GM18507 (cell line): ENCODE results near the gene SMYD1.

Source experiments
- DNase-seq: peaks from one replicate; pipeline ENCODE4 v3.0.0; 2011; ENCODE audit warnings: low read depth; ENCODE audit not compliant: insufficient read length; ENCODE audit errors: extremely low spot score
- FAIRE-seq: peaks from 2 replicates; lab custom pipeline; 2011; peaks lifted over from hg19 to GRCh38; lab: Jason Lieb, UNC

The SMYD1 gene

DNA sequence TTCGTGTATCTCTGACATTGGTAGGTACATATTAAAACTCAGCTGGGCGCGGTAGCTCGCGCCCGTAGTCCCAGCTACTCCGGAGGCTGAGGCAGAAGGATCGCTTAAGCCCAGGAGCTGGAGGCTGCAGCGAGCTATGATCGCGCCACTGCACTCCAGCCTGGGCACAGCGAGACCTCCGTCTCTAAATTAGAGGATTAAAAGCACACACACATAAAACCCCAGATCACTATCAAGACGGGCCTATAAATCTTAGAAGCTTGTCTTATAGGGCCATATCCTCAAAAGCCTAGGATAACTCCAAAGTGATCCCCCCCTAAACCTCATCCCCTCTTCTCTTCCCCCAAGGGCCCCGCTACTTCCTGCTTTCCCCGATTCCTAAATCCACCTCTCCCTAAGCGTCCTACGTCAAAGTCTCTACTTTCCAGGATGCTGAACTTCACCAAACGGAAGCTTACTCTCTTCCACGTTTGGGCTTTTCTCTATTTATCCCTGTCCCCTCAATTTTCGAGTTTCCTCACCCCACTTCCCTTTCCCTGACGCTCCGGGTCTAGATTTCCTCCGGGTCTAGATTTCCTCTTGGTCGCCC is 12.7 kb upstream of the SMYD1 start:
- DNase-seq (no peak), FAIRE-seq (no peak)

DNA sequence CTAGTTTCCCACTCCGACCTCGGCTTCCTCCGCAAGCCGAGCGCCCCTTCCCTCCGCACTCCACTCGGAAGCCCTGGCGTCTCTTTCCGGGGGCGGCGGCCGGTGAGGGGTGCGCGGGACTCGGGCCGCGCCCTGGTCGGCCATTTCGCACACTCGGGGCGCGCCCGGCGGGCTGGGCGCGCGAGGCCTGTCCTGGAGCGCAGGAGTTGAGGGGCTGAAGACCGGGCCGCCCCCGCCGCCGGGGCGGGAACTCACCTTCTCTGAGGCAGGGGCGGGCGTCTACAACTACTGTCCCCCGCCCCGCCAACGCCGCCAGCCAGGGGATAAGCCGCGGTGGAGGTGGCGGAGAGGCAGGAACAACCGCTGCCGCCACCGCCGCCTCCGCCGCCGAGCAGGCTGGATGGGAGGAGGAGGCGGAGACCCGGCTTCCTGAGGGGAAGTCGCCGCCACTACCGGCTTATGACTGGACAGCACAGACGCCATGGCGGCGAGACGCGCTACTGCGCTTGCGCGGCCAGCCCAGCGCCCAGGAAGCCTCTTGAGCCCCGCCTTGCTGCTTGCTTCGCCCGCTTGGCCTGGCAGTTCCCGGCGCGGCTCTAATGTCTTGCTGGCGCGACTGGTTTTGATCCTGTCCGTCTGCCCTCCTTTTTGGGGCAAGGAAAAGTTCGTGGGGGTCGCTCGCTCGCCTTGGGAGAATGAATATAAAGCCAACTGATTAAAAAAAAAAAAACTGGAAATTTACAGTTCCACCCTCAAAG is 12.1 kb upstream of the SMYD1 start, which contains the start of gene KRCC1:
KRCC1 (minus strand) TSS at position 413 of the 758 bp plus-strand sequence. CDS start 27,220 bp downstream, outside the sequence.
- FAIRE-seq (peak; percentile 85), DNase-seq (peak; percentile 92)

DNA sequence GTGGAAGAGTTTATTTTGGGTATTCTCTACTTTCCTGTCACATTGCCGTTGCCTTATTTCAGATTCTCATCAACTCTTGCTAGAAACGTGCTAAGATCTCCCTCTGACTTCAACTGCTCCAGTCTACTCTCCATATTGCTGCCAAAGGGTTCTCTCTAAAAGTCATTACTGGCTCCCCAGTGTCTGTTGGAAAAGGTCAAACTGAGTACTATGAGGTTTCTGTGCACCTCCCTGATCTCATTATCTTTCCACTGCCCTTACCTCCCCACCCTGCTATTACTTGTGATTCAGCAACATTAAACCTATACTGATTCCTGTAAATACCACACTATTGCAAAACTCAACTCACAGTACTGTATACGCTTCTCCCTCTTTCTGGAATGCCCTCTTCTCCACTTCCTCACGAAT is 10.2 kb upstream of the SMYD1 start:
- FAIRE-seq (no peak), DNase-seq (no peak)

DNA sequence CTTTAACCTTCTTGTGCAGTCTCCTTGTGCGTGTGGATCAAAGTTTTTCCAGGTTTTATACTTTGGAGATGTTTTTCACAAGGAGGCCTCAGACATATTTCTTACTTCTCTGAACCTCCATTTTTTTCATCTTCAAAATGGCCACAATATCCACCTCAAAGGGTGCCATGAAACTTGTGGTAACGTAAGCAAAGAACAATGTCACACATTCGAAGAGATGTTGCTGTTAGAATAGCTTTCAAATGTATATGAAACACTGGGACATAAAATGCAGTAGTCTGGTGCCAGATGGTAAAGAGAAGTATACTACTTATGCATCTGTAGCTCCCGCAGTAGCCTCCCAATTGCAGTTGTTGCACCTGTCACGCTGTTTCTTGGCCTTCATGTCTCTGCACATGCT is 9.4 kb upstream of the SMYD1 start:
- no peak for DNase-seq
- FAIRE-seq = no peak

DNA sequence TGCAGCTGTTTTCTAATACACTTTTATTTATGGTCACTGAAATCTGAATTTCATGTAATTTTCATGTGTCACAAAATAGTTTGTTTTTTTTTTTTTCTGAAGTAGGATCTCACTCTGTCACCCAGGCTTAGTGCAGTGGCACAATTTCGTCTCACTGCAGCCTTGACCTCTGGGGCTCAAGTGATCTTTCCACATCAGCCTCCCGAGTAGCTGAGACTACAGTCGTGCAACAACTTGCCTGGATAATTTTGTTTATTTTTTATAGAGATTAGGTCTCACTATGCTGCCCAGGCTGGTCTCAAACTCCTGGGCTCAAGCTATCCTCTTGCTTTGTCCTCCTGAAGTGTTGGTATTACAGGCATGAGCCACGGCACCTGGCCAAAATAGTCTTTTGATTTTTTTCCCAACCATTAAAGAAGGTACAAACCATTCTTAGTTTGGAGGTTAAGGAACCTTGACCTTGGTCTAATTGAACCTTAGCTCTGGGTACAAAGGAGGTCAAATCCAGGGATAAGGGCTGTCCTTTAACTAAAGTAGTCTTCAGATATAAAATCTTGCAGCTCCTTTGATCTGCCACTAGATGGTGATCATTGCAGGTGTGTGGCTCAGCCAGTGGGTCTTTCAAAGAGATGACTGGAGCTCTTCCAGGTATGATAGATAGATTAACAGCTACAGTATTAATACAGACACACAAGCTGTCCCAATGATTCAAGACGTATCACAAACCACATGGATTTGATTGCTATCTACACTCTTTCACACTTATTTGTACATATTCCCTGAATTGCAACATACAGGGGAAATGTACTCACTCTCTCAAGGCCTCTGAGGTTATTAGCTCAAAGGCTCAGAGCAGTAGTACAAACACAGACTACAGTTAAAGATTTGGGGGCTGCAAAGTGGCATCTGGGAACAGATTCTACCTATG is 7.4 kb upstream of the SMYD1 start:
- FAIRE-seq (peak; percentile 73), DNase-seq (peak; percentile 22)

DNA sequence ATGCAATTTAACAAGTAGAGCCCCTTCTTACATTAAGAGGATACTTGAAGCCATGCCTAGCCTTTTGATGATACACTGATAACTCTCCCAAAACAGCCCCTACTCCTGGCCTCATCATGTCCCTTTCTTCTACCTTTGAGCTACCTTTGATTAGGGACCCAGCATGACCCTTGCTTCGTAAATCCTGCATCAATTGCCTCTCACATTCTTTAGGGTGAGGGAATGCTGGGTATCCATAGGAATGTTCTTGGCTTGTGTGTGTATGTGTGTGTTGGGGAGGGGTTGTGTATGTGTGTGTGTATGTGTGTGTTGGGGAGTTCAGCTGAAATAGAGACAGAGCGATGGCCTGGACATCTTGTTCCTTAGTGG is 6.7 kb upstream of the SMYD1 start:
- DNase-seq (no peak), FAIRE-seq (no peak)

DNA sequence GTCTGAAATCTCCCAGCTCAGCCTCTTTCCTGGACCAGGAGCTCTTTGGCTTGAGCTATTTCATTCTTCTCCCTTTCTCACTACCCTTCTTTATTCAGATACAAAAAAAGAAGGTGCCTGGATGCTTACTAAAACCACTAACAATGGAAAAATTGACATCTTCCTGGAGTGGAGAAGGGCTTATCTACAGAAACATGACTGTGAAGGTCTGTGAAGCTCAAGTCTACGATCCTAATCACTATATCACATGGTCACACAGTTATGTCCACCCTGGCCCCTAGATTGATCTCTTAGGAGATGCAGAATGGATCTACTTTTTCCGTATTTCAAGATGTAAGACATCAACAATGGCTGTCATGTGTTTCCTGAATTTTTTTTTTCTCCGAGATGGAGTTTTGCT is 6.3 kb upstream of the SMYD1 start:
- FAIRE-seq = no peak

DNA sequence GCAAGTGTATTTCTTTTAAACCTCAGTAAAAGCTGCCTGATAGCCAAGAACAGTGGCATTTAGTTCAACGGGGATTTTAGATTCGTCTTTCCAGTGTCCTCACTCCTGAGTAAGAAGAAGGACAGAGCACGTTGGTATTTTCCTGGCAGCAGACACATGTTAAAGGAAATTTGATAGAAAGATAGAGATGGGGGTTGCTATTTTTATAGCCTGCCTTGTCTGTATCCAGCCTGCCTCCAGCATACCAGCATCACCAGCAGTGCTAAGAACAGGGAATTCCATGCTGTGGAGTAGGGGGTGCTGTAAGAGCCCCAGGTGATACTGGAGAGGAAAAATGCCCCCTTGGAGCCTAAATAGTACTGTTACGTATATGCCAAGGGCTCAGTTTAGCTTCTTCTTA is 1.1 kb upstream of the SMYD1 start:
- FAIRE-seq (no peak), DNase-seq (no peak)

More for the DNA sequence above, 6.3 kb upstream of the SMYD1 start:
- DNase-seq = no peak

DNA sequence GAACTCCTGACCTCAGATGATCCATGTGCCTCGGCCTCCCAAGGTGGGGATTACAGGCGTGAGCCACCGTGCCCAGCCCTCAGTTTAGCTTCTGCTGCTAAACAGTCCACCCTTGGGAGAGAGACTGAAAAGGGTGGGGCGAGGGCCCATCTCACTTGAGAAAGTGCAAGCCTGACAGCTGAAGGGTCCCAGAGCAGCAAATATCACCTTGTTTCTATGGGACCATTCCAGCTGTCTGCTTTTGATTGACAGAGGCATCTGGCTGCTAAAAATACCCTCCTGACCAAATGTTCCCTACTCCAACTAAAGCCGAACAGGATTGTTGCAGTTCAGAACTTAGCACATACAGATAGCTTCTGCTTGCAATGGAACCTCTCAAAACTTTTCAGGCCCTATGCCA is 436 bp upstream of the SMYD1 start:
- no peak for FAIRE-seq
- no peak for DNase-seq

DNA sequence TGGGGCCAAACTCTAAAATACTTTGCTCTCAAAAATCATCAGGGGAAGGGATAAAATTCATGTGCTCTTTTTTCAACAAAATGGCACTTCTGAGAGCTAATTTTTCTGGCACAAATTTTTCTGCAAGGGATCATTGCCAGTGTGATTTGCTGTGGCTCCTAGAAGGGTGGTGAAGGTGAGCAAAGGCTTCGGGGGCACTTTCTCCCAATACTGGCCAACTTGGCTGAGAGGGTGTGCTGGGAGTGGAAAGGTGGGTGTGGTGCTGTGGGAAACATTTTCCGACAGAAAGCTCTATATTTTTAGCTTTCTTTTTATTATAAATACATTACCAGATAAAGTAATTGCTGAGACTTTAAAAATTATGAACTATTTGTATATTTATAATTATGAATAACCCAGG is 419 bp downstream of the SMYD1 start:
- FAIRE-seq (no peak), DNase-seq (no peak)

DNA sequence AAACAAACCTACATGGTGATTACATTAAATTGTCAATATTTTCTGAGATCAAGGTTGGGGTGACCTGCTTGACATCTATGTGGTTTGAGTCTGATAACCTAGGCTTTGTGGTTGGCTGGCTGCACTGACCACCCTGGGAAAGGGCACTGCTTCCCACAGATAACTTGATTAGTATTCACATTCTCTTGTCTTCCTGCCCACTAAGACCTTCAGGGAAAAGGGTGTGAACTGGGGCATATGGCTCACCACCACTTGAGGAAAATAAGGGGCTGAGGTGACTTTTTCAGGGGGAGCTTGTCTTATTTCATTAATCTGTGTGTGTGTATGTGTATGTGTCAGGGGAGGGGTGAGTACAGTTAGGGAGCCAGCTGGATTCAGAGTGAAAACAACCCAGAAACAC is 1.5 kb downstream of the SMYD1 start:
- FAIRE-seq = no peak
- DNase-seq = no peak

DNA sequence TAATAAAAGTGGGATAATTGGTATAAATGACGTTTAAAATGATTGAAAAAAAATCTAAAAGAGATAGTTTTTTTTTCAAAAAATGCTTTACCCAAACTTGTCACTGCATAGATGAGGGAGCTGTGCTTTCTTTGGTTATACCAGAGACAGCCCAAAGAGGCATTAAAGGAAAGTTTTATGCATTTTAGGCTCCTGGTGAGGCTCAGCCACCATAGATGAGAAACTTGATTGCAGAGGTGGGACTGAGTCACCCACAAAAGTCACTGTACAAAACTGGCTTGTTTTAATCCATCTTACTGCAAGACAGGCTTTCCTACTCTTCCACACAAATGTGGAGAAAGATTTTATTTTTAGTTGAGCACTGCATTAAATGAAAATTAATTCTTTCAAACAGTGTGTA is 2.4 kb downstream of the SMYD1 start:
- FAIRE-seq = no peak
- DNase-seq = no peak

DNA sequence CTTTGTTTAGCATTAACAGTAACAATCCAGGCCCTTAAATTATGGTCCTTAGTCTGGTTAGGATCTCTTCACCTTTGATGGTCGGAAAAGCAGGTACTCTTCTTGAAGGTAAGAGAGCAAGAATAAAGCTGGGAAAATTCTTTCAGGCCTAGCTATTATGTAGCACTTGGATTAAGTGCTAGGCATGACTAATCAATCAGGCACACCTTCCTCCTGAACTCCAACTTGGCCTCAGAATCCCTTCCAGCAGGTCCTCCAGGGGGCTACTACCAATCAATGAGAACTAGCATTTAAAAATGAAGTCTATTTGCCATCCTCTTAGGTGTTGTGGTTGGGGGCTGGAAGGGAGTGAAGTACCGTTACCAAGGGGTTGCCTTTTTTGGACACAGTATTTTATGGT is 3.7 kb downstream of the SMYD1 start:
- FAIRE-seq = no peak
- no peak for DNase-seq

DNA sequence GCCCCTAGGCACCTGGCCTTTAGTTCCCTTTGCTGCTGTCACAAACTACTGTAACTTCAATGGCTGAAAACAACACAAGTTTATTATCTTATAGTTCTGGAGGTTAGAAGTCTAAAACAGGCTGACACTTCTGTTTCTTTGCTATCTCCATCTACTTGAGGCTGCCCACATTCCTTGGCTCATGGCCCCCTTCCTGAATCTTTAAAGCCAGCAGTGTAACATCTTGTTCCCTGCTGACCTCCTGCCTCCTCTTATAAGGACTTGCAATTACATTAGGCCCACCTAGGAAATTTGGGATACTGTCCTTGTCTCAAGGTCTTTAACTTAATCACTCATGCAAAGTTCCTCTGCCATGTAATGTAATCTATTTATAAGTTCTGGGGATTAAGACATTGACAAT is 6.5 kb downstream of the SMYD1 start:
- FAIRE-seq = no peak
- DNase-seq = no peak

DNA sequence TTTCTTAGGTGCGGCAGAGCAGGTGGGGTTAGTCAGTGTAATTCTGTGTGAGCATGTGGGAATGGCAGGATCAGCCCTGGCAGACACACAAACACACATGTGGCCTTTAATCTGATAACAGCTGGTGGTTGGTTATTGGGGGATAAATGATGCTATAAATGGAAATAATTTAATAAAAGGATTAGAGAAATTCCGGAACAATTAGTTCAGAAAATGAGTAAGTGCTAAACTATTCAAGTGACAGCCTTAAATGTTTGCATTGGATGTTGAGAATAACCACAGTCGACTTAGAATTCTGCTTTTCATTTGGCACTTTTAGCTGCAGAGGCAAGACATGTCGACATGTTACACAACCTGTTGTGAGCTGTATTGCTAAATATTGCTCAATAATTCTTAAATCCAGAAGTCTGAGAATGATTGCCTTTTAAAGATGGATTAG is 7.2 kb downstream of the SMYD1 start:
- DNase-seq (no peak), FAIRE-seq (no peak)

DNA sequence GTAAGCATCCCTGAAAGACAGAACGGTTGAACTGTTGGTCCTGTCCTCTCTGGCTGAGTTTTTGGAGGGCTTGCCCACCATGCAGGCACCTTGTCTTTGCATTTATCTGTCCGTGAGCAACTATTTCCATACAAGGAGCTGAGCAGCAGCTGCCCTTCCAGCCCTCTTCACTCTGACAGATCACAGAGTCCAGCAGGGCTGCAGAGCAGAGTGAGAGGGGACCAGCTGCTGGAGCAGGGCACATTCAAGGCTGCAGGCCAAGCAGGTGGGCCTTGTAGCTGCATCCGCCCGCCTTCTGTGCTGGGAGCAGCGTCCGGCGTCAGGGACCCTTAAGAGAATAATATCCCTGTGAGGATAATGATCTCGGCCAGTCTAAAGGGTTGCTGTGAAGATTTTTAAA is 9.5 kb downstream of the SMYD1 start:
- DNase-seq (no peak), FAIRE-seq (no peak)

DNA sequence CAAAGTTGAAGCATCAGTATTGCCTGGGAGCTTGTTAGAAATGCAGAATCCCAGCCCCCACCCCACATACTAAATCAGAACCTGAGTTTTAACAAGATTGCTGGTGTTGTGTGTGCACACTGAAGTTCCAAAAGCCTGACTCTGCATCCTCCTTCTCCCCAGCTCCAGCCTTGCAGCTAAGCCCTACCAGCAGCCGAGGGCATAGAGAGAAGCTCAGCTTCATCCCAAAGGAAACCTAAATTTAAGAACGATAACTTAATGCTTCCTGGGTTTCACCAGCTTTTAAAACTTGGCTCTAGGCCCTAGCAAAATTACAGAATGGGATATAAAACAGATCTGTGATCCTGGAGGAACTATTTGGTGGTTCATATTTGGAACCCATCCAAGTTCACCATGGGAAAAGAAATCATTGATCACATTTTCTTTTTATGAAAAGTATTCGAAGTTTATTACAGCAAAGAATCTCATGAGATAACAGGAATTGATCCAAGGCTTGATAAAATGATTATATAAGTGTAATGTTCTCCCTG is 11.1 kb downstream of the SMYD1 start:
- DNase-seq (no peak), FAIRE-seq (no peak)

DNA sequence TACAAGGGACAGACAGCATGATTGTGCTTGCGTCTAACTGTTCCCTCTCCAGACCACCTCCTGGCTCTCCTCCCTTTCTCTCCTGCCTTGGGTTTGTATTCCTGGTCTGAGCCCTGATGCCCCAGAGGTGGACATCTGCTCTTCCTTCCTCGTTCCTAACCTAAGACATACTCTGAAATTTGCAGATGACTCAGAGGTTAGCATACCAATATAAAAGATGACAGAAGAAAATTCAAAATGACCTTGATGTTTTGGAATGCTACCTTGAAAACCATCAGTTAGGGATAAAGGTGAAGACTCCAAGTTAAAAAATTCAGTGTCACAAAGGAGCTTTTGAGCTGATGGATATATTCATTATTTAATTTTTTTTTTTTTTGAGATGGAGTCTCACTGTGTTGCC is 12.9 kb downstream of the SMYD1 start:
- no peak for DNase-seq
- FAIRE-seq = no peak

DNA sequence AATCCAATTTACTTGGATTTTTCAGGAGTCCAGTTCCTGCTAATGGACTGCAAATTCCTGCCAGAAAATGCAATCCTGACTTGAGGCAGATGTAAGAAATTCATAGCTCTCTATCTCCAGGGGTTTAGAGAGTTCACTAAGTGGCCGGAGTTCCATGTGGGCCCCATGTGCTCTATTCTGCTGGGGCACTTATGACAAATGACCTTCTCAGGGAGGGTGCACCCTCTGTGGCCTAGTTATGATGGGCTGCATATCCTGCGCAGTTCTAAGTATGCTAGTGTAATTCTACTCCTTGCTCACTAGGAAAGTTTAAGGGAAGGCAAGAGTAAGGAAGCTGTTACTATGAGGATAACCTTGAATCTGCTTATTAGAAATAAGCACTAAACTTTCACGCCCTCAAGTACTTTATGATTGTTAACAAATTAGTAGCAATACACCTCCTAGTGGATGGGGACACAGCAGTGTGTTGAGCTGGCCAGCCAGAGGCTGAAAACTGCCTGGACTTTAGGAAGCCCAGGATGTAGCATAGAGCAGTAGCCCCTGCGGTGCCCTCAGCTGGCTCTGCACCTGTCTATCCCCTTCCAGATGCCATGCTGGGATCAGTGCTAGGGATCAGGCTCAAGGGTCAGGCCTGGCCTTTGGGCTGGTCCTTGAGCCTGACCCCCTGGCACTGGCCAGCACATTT is 14.4 kb downstream of the SMYD1 start:
- DNase-seq (no peak), FAIRE-seq (no peak)

DNA sequence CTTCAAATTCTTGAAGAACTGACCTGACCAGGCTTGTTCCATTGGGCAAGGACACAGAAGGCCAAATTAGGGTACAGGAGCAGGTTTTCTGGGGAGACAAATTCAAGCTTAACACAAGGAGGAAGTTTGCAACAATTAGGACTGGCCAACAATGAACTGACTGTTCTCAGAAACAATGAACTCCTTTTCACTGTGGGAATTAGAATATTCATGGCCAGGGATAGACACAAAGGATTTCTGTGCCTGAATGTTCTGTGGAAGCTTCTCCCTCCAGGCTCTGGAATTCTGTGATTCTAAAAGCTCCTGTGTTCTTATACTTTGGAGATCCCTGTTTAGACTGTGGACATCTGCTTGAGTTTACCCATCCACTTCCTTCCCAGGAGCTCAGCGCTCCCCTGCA is 15.2 kb downstream of the SMYD1 start:
- no peak for DNase-seq

More for the DNA sequence above, 15.2 kb downstream of the SMYD1 start:
- FAIRE-seq = no peak
